A673 (cell line): ENCODE results near the gene EIPR1.

ENCODE experiments used
- EZH2 ChIP-seq: fragments of 200-600 bp; sonication (generic); IDR thresholded peaks from 2 replicates; pipeline ENCODE4 v1.6.1; 2017; ENCODE audit warnings: borderline replicate concordance, low read depth, mild to moderate bottlenecking, mixed read lengths, antibody characterized with exemption, low read length; ENCODE audit not compliant: poor library complexity, severe bottlenecking
- TF ChIP-seq, protein P1 (sequence below): fragments of 300-800, 200-600 bp; sonication (generic); conservative IDR thresholded peaks from 2 replicates; pipeline ENCODE4 v1.5.1; 2017; ENCODE audit warnings: low read depth, mild to moderate bottlenecking, antibody characterized with exemption, low read length, moderate library complexity, mixed read lengths

DNA sequence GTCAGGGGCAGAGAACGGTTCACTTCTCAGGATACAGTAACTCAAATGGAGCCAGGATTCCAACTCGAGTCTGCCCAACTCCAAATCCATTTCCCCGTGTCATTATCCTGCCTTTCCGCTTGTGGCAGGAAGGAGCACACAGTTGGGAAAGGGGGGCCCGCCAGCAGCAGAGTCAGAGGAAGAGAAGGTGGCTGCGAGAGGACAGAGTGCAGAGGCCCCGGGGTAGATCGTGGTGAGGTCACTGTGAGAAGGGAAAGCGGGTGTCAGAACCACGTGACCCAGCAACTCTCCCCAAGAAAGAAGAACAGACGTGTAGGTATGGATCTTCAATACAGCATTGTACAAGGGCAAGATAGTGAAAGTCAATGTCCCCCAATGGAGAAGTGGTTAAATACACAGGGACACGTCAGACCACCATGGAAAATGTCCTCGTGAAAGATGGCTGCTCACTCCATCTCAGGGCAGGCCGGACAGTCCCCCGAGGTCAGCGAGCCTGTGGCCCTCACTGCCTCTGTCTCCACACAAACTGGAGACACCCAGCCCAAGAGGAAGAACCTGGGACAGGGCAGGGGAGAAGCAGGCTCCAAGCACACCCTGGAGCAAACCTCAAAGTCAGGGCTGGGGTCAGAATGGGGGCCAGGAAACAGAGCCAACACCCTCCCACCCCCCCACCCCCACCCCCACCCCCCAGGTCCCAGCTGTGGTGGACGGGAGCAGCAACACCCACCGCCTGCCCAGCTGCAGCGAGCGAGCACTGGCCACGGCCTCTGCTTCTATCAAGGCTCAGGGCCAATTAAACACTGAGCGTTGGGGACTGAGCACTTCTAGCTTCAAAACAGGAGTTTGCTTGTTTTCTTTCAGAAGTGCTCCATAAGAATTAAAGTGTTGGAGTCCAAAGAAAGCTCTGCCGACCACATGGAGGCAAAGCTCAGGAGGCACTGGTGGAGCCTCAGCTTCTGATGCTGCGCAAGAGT lies 92.7 kb downstream of the EIPR1 start:
- TF ChIP-seq, protein P1, sequence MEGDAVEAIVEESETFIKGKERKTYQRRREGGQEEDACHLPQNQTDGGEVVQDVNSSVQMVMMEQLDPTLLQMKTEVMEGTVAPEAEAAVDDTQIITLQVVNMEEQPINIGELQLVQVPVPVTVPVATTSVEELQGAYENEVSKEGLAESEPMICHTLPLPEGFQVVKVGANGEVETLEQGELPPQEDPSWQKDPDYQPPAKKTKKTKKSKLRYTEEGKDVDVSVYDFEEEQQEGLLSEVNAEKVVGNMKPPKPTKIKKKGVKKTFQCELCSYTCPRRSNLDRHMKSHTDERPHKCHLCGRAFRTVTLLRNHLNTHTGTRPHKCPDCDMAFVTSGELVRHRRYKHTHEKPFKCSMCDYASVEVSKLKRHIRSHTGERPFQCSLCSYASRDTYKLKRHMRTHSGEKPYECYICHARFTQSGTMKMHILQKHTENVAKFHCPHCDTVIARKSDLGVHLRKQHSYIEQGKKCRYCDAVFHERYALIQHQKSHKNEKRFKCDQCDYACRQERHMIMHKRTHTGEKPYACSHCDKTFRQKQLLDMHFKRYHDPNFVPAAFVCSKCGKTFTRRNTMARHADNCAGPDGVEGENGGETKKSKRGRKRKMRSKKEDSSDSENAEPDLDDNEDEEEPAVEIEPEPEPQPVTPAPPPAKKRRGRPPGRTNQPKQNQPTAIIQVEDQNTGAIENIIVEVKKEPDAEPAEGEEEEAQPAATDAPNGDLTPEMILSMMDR, result no peak
- TF ChIP-seq EZH2, result no peak
